ENCODE data around the gene PEX11G. TPM values are rescaled to one million over a fixed set of nuclear protein-coding genes. Genes with fewer than 3 reads are reported as not detected.
A peak's percentile ranks its signal among the peaks of the same experiment; 100 is the strongest.

Gene PEX11G
- total RNA-seq, 1 donor from 2014 or later = 5.5 TPM

GRCh38 chr19:7486923-7487322 lies 1.9 kb downstream of the PEX11G start:
- peak overlapping the region; percentile 33 for H3K4me3 Mint-ChIP-seq (ENCODE audit: low read depth)
- DNase-seq (ENCODE audit: low spot score, unreplicated experiment) = no peak
- no peak overlapping the region for H3K27ac Mint-ChIP-seq

GRCh38 chr19:7483720-7484201 lies 5.1 kb downstream of the PEX11G start:
- Mint-ChIP-seq H3K27ac (no peak overlapping the region), H3K27me3 (peaks cover 7% of the 10 kb centered on the region), H3K36me3 (ENCODE audit: insufficient read depth) (no peaks in the 10 kb centered on the region), H3K9me3 (ENCODE audit: low read depth) (no peaks in the 10 kb centered on the region), H3K4me3 (ENCODE audit: low read depth) (no peak overlapping the region), H3K4me1 (ENCODE audit: low read depth) (peaks cover 6% of the 10 kb centered on the region)
- DNase-seq (ENCODE audit: low spot score, unreplicated experiment) = no peak
- TF ChIP-seq CTCF (IDR thresholded peaks at IDR 0.05; ENCODE audit: unreplicated experiment) = no peak

More at GRCh38 chr19:7486923-7487322, 1.9 kb downstream of the PEX11G start:
- peaks cover 7% of the 10 kb centered on the region for H3K27me3 Mint-ChIP-seq
- no peak for TF ChIP-seq CTCF (IDR thresholded peaks at IDR 0.05; ENCODE audit: unreplicated experiment)
- H3K9me3 Mint-ChIP-seq (ENCODE audit: low read depth) = no peaks in the 10 kb centered on the region
- H3K36me3 Mint-ChIP-seq (ENCODE audit: insufficient read depth) = no peaks in the 10 kb centered on the region
- peaks cover 6% of the 10 kb centered on the region for H3K4me1 Mint-ChIP-seq (ENCODE audit: low read depth)

- Mint-ChIP-seq H3K4me3 (ENCODE audit: low read depth) (no peak overlapping the region), H3K27me3 (peaks cover 7% of the 10 kb centered on the region), H3K36me3 (ENCODE audit: insufficient read depth) (no peaks in the 10 kb centered on the region), H3K27ac (no peak overlapping the region), H3K4me1 (ENCODE audit: low read depth) (peaks cover 6% of the 10 kb centered on the region), H3K9me3 (ENCODE audit: low read depth) (no peaks in the 10 kb centered on the region)
- DNase-seq (ENCODE audit: low spot score, unreplicated experiment) = no peak
- TF ChIP-seq CTCF (IDR thresholded peaks at IDR 0.05; ENCODE audit: unreplicated experiment) = no peak
Measured at GRCh38 chr19:7482584-7483439, 6.0 kb downstream of the PEX11G start.

GRCh38 chr19:7480970-7481255 lies 7.9 kb downstream of the PEX11G start:
- Mint-ChIP-seq H3K27me3 (peaks cover 7% of the 10 kb centered on the region), H3K36me3 (ENCODE audit: insufficient read depth) (no peaks in the 10 kb centered on the region), H3K27ac (peak overlapping the region; percentile 89), H3K4me1 (ENCODE audit: low read depth) (peaks cover 6% of the 10 kb centered on the region), H3K4me3 (ENCODE audit: low read depth) (no peak overlapping the region), H3K9me3 (ENCODE audit: low read depth) (no peaks in the 10 kb centered on the region)
- TF ChIP-seq CTCF (IDR thresholded peaks at IDR 0.05; ENCODE audit: unreplicated experiment) = no peak
- no peak for DNase-seq (ENCODE audit: low spot score, unreplicated experiment)

- TF ChIP-seq CTCF (IDR thresholded peaks at IDR 0.05; ENCODE audit: unreplicated experiment) = no peak
- H3K4me3 Mint-ChIP-seq (ENCODE audit: low read depth) = no peak overlapping the region
- peaks cover 7% of the 10 kb centered on the region for H3K27me3 Mint-ChIP-seq
- DNase-seq (ENCODE audit: low spot score, unreplicated experiment) = no peak
- peaks cover 6% of the 10 kb centered on the region for H3K4me1 Mint-ChIP-seq (ENCODE audit: low read depth)
- H3K36me3 Mint-ChIP-seq (ENCODE audit: insufficient read depth) = no peaks in the 10 kb centered on the region
- H3K27ac Mint-ChIP-seq = peak overlapping the region; percentile 89
- no peaks in the 10 kb centered on the region for H3K9me3 Mint-ChIP-seq (ENCODE audit: low read depth)
Measured at GRCh38 chr19:7480222-7480969, 8.4 kb downstream of the PEX11G start.

Measured in progenitor cell of endocrine pancreas (in vitro differentiated cells).